GM19025 (cell line): ENCODE results near the gene THOC1.

ENCODE experiments used
- ATAC-seq: cut with Tn5 transposase; IDR thresholded peaks from one replicate; pipeline ENCODE4 v1.9.1; 2021; ENCODE audit warnings: mild to moderate bottlenecking, low read depth, moderate library complexity; ENCODE audit not compliant: unreplicated experiment

Gene THOC1

GRCh38 chr18:220708-221107 is 47.1 kb downstream of the THOC1 start:
- ATAC-seq = no peak

GRCh38 chr18:217532-218336 is 50.1 kb downstream of the THOC1 start:
- ATAC-seq = no peak

- ATAC-seq = no peak
Observed at GRCh38 chr18:215448-216010, 52.3 kb downstream of the THOC1 start.

GRCh38 chr18:213966-214365 is 53.9 kb downstream of the THOC1 start:
- no peak for ATAC-seq

- ATAC-seq = no peak
Observed at GRCh38 chr18:213505-213904, 54.3 kb downstream of the THOC1 start.

GRCh38 chr18:212780-213179 is 55.1 kb downstream of the THOC1 start:
- ATAC-seq = no peak

GRCh38 chr18:211582-211981 is 56.3 kb downstream of the THOC1 start:
- no peak for ATAC-seq

- ATAC-seq = no peak
Observed at GRCh38 chr18:210733-211132, 57.1 kb downstream of the THOC1 start.

GRCh38 chr18:210075-210474 is 57.8 kb downstream of the THOC1 start:
- no peak for ATAC-seq

GRCh38 chr18:199768-200167 is 68.1 kb downstream of the THOC1 start:
- ATAC-seq = no peak

- ATAC-seq = no peak
Observed at GRCh38 chr18:199214-199613, 68.6 kb downstream of the THOC1 start.

GRCh38 chr18:195651-196050 is 72.2 kb downstream of the THOC1 start:
- no peak for ATAC-seq

- ATAC-seq = no peak
Observed at GRCh38 chr18:192801-193200, 75.0 kb downstream of the THOC1 start.

- no peak for ATAC-seq
Observed at GRCh38 chr18:191725-192124, 76.1 kb downstream of the THOC1 start.

GRCh38 chr18:189254-189653 is 78.6 kb downstream of the THOC1 start:
- no peak for ATAC-seq

GRCh38 chr18:183769-184168 is 84.1 kb downstream of the THOC1 start:
- no peak for ATAC-seq

- ATAC-seq = no peak
Observed at GRCh38 chr18:181711-182110, 86.1 kb downstream of the THOC1 start.

- ATAC-seq = no peak
Observed at GRCh38 chr18:179499-179898, 88.3 kb downstream of the THOC1 start.

- ATAC-seq = no peak
Observed at GRCh38 chr18:172361-172760, 95.5 kb downstream of the THOC1 start.
